Glutamatergic neuron (in vitro differentiated cells): ENCODE measurements around the gene IL4R. TPM values are rescaled to one million over a fixed set of nuclear protein-coding genes. Genes with fewer than 3 reads are reported as not detected.

Experiments
- DNase-seq: peaks from one replicate; pipeline ENCODE4 v3.0.0; 2022
- H3K27ac Mint-ChIP-seq: one replicate; pipeline ENCODE4 v1.8.0; 2020; ENCODE audit warnings: mild to moderate bottlenecking, mixed read lengths, inconsistent platforms; ENCODE audit not compliant: unreplicated experiment
- H3K27me3 Mint-ChIP-seq: one replicate; pipeline ENCODE4 v1.8.0; 2020; ENCODE audit warnings: mild to moderate bottlenecking, moderate library complexity, mixed read lengths, inconsistent platforms; ENCODE audit not compliant: unreplicated experiment
- H3K36me3 Mint-ChIP-seq: one replicate; pipeline ENCODE4 v1.8.0; 2020; ENCODE audit warnings: mild to moderate bottlenecking, mixed read lengths, inconsistent platforms; ENCODE audit not compliant: unreplicated experiment
- H3K4me1 Mint-ChIP-seq: one replicate; pipeline ENCODE4 v1.8.0; 2020; ENCODE audit warnings: mild to moderate bottlenecking, low read depth, mixed read lengths, inconsistent platforms; ENCODE audit not compliant: unreplicated experiment
- H3K4me3 Mint-ChIP-seq: one replicate; pipeline ENCODE4 v1.8.0; 2020; ENCODE audit warnings: mild to moderate bottlenecking, mixed read lengths, inconsistent platforms; ENCODE audit not compliant: unreplicated experiment
- H3K9me3 Mint-ChIP-seq: one replicate; pipeline ENCODE4 v1.8.0; 2020; ENCODE audit warnings: mild to moderate bottlenecking, moderate library complexity, mixed read lengths, inconsistent platforms; ENCODE audit not compliant: unreplicated experiment
- CTCF ChIP-seq: fragments of 200-600 bp; sonication (generic); IDR thresholded peaks from one replicate; pipeline ENCODE4 v1.5.0; 2021; ENCODE audit not compliant: partially characterized antibody, unreplicated experiment
- total RNA-seq: library from RNA; stranded (reverse); fragmentation: NEBNext Ultra II Directional; extraction: Animal tissue kit (Norgen Biotek cat#: 25700); gene quantifications from one replicate; pipeline ENCODE4 v1.2.1, GENCODE V29; 2021; ENCODE audit not compliant: unreplicated experiment

IL4R gene
- total RNA-seq, 1 donor from 2014 or later: 10.8 TPM

GRCh38 chr16:27387724-27388123 is 74.0 kb downstream of the IL4R start:
- Mint-ChIP-seq H3K27ac (no peak overlapping the region), H3K9me3 (peaks cover 3% of the 10 kb centered on the region), H3K36me3 (peaks cover 18% of the 10 kb centered on the region), H3K4me3 (no peak overlapping the region), H3K27me3 (no peaks in the 10 kb centered on the region), H3K4me1 (no peaks in the 10 kb centered on the region)
- no peak for DNase-seq
- no peak for TF ChIP-seq CTCF

- Mint-ChIP-seq H3K4me3 (no peak overlapping the region), H3K4me1 (no peaks in the 10 kb centered on the region), H3K27me3 (no peaks in the 10 kb centered on the region), H3K9me3 (peaks cover 3% of the 10 kb centered on the region), H3K36me3 (peaks cover 18% of the 10 kb centered on the region), H3K27ac (no peak overlapping the region)
- no peak for DNase-seq
- no peak for TF ChIP-seq CTCF
Measured at GRCh38 chr16:27389272-27389961, 75.6 kb downstream of the IL4R start.

GRCh38 chr16:27390151-27390550 is 76.4 kb downstream of the IL4R start:
- H3K27me3 Mint-ChIP-seq: no peaks in the 10 kb centered on the region
- H3K36me3 Mint-ChIP-seq: peaks cover 18% of the 10 kb centered on the region
- TF ChIP-seq CTCF: no peak
- no peaks in the 10 kb centered on the region for H3K4me1 Mint-ChIP-seq
- H3K4me3 Mint-ChIP-seq: no peak overlapping the region
- DNase-seq: no peak
- H3K27ac Mint-ChIP-seq: no peak overlapping the region
- H3K9me3 Mint-ChIP-seq: peaks cover 3% of the 10 kb centered on the region

GRCh38 chr16:27392671-27393070 is 78.9 kb downstream of the IL4R start:
- H3K27ac Mint-ChIP-seq: no peak overlapping the region

More at GRCh38 chr16:27392671-27393070, 78.9 kb downstream of the IL4R start:
- Mint-ChIP-seq H3K4me3 (no peak overlapping the region), H3K36me3 (peaks cover 18% of the 10 kb centered on the region), H3K9me3 (peaks cover 5% of the 10 kb centered on the region), H3K4me1 (no peaks in the 10 kb centered on the region), H3K27me3 (no peaks in the 10 kb centered on the region)
- TF ChIP-seq CTCF: no peak
- no peak for DNase-seq
